HG03571 (cell line): ENCODE measurements around the gene CORO1C.
"Not testable (repeated sequence)": the region's sequence is repeated elsewhere in the genome, so short reads cannot be mapped to it uniquely, and the experiment has no call there.

ENCODE experiments used
- ATAC-seq: cut with Tn5 transposase; IDR thresholded peaks from one replicate; pipeline ENCODE4 v1.9.1; 2021; ENCODE audit not compliant: unreplicated experiment

Gene CORO1C

GRCh38 chr12:108731105-108731865, at the start of gene CORO1C:
TSS of gene CORO1C (minus strand) at chr12:108731518. CDS start at chr12:108701318, 30,200 bp downstream.
- peak; percentile 60 for ATAC-seq

GRCh38 chr12:108779998-108780688, 48.8 kb upstream of the CORO1C start:
- ATAC-seq = no peak

DNA sequence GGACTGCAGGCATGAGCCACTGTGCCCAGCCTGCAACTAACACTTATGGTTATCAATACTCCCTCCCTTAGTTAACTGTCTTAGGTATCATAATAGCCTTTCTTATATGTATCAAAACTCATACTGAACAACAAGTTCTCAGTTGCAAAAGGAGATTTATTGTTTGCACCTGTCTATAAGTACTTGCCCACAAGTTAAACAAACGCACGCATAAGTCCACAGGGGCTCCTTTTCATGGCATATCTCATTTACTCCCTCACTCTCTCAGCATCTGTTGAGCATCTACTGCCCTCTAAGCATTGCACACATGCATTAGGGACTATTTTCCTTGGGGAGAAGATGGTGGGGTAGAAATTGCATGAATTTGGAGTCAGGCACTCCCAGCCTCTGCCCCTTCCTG, 46.7 kb upstream of the CORO1C start:
- ATAC-seq = no peak

GRCh38 chr12:108777156-108777555, 45.8 kb upstream of the CORO1C start:
- ATAC-seq = no peak

GRCh38 chr12:108773798-108774788, 42.8 kb upstream of the CORO1C start:
- no peak for ATAC-seq

DNA sequence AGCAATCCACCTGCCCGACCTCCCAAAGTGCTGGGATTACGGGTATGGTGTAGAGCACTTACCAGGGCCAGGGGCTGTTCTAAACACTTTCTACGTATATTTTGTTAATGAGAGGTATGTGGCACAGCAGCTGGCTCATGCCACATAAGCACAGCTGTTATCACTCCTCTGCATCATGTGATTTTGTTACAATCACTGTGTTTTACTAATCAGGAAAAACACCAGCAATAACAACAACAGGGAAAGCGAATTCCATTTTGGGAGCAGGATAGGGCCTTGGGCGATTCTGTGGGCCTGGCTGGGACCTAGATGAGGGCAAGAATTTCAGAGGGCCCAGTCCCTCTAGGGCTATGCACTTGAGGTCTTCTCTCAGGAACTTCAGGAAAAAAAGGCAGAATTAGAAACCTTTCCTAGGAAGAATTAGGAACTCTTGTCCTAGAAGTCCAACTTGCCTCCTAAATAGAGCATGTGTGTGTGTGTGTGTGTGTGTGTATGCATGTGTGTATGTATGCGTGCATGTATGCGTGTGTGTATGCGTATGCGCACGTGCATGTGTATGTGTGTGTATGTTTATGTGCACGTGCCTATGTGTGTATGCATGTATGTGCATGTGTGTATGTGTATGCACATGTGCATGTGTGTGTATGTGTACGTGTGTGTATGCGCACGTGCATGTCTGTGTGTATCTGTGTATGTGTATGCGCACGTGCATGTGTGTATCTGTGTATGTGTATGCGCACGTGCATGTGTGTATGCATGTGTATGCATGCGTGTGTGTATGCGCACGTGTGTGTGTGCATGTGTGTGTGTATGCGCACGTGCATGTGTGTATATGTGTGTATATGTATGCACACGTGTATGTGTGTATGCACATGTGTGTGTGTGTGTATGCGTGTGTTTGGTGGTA, 41.8 kb upstream of the CORO1C start:
- ATAC-seq = no peak

- no peak for ATAC-seq
These were observed 40.9 kb upstream of the CORO1C start for GRCh38 chr12:108772247-108772646.

DNA sequence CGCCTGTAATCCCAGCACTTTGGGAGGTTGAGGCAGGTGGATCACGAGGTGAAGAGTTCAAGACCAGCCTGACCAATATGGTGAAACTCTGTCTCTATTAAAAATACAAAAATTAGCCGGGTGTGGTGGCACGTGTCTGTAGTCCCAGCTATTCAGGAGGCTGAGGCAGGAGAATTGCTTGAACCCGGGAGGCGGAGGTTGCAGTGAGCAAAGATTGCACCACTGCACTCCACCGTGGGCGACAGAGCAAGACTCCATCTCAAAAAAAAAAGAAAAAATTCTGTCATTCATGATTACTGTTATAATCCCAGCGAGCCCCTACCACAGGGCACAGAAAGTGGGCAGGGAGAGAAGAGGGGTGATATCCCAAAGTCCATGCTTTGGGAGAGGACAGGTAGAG, 40.5 kb upstream of the CORO1C start:
- not testable (repeated sequence) for ATAC-seq

DNA sequence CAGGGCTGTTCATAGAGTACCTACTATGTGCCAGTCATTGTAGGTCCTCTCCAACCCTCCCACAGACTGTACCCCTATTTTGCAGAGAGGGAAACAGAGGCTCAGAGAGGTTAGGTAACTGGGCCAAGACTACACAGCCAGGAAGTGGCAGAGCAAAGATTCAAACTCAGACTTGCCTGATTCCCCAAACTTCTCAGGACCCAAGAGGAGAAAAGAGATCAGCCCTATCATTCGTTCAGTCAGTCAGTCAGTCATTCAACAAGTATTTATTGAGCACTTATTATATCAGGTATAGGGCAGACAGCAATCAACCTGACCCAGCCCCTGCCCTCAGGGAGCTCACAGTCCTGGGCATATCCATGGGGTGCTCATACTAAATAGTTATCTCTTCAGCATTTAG, 39.6 kb upstream of the CORO1C start:
- no peak for ATAC-seq

DNA sequence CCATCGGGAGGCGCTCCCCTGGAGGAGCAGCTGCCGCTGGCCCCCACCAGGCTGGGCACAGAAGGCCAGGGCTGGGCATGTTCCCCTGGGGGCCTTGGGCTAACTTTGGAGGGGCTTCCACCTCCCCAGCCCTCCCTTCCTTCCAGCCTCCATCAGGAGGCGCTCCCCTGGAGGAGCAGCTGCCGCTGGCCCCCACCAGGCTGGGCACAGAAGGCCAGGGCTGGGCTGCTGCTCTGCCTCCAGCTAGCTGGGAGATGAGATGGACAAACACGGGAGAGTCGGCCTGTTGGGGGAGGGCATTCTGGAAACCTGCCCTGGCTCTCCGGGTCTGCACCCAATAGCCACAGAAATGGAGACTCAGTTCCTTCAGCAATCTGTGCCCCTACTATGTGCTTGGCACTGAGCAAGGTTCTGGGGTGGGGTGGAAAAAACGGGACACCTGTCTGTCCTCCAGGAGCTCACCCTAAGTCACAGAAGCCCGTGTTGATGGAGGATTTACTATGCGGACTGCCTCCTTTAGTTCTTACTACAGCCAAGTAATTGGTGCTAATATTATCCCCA, 39.0 kb upstream of the CORO1C start:
- ATAC-seq = no peak

DNA sequence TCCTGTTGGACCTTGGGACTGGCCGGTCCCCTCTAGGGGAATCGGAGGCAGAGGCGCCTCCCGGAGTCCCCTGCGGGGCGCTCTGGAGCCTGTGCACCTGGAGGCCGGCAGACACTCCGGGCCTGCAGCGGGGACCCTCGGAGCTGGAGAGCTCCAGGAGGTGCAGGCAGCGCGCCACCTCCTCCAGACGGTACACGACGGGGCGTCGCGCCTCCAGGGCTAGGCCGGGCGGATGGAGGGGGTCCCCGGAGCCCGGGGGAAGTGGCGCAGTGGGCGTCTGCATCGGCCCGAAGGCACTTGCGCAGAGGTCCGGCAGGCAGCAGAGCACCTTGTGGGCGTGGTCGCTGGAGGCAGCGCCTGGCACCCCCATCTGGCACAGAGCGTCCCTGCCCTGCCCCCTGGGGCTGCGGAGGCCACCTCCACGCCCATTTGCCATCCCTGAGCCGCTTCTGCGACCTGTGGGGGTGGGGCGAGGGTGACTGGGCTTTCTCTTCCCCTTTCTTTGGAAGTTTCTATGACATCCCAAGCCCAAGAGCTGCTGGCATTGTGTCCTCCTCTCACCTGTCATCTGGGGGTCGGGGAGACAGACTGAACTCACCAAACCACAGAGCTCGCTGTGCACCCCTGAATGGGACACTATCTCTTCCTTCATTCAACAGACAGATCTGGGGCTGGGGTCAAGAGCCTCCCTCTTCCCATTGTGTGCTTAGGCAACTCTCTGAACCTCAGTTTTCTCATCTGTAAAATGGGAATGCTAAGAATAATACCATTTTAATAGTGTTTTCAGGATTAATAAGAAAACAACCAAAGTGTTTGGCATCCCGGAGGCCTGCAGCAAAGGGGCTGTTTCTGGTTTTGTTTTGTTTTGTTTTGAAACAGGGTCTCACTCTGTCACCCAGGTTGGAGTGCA, 37.5 kb upstream of the CORO1C start:
- ATAC-seq = no peak

DNA sequence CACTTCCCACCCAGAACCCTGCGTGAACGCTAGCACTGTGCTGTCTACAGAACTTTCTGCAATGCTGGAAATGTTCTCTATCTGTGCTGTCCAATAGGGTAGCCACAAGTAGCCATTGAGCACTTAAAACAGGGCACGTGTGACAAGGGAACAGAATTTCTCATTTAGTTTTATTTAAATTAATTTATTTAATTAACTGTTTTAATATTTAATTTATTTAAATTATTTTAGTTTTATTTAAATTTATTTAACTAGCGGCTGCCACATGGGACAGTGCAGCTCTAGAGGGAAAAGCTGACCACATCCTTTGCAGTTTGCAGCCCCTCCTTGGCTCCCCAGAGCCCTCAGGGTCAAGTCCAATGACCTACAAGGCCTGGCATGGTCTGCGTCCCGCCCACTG, 35.0 kb upstream of the CORO1C start:
- no peak for ATAC-seq

GRCh38 chr12:108765289-108765764, 34.0 kb upstream of the CORO1C start:
- ATAC-seq = no peak

DNA sequence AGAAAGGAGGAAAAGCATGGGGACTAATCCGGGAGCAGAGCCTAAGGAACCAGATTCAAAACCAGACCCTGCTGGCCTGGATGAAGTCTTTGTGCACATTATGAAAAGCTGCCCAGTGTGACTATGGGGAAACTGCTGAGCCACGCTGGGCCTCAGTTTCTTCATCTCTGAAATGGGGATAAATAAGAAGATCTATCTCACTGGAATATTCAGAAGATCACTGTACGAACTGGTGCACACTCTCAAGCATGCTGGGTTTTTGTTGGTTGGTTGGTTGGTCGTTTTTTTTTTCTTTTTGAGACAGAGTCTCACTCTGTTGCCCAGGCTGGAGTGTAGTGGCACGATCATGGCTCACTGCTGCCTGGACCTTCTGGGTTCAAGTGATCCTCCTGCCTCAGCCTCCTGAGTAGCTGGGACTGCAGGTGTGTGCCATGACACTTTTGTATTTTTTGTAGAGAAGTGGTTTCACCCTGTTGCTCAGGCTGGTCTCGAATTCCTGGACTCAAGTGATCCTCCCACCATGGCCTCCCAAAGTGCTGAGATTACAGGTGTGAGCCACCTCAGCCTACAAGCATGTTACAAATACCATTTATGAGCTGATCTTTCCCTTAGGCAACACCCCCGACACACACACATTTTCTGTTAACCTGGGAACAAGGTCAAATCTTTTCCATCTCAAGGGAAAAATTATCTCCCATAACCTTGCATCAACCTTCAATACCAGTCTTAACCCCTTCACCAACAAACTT, 33.4 kb upstream of the CORO1C start:
- no peak for ATAC-seq

- no peak for ATAC-seq
These were observed 29.9 kb upstream of the CORO1C start for GRCh38 chr12:108761226-108761625.

- ATAC-seq = no peak
These were observed 28.6 kb upstream of the CORO1C start for GRCh38 chr12:108759924-108760323.

- no peak for ATAC-seq
These were observed 26.5 kb upstream of the CORO1C start for GRCh38 chr12:108757856-108758255.

GRCh38 chr12:108756421-108756820, 25.1 kb upstream of the CORO1C start:
- ATAC-seq = no peak
